ENCODE data around the gene NELFCD. TPM values are rescaled to one million over a fixed set of nuclear protein-coding genes. Genes with fewer than 3 reads are reported as not detected.

Gene NELFCD
- total RNA-seq, 1 experiment from 2014 or later: 144 TPM

DNA sequence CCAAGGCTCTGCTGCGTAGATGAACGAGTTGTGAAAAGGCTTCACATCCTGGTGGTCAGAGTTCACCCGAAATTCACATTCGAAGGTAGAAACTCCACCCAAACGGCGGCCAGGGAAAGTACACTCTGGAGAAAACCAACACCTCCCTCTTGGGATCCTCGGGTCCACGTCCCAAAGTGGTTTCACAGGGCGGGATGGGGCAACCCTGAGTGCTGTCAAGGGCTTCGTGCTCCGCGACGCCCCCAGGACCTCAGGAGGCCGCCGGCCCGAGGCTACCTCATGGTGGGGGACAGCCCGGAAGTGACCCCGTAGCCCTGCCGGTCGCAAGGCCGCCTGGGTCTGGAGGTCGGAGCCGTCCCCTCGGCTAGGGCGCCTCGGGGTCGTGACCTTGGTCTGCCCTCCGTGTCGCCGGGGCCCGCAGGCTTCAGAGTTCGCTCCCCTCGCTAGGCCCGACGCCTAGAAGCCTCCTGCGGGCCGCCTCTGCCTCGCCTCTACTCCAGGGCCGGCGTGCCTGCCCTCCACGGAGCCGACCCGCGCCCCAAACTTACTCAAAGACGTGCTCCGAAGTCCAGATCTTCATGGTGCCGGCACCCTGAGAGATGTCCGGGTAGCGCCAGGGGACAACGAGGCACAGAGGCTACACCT, 61.2 kb downstream of the NELFCD start, which contains the start of gene PRELID3B:
TSS of gene PRELID3B (minus strand) at position 636 of the 645 bp plus-strand sequence. CDS start at position 580, 56 bp downstream.
- ChIA-PET POLR2A (ENCODE audit: unreplicated experiment) (interaction anchor here (1.0 kb wide), 2 partner anchors 10 to 151 kb away, joined by 3 to 4 read pairs; partner anchors contain the start of gene ATP5F1E), CTCF (no interaction called here)
- peaks cover 4% of the 10 kb centered on the region for H3F3A ChIP-seq (ENCODE audit: low read length, unreplicated experiment)
- H2AFZ ChIP-seq (ENCODE audit: low read length): peak within 1 kb of the TSS; percentile 82
- peak within 1 kb of the TSS; percentile 72 for H3K4me3 ChIP-seq (ENCODE audit: low read length)
- no TSS peak for BruUV-seq (replicated peaks)
- ATAC-seq (peak; percentile 35), DNase-seq (peak; percentile 59)
- peak within 1 kb of the TSS; percentile 93 for H3K4me2 ChIP-seq (ENCODE audit: low read length)
- H3K79me2 ChIP-seq (ENCODE audit: low read length): peaks cover 54% of the 10 kb centered on the region
- H3K9me3 ChIP-seq (ENCODE audit: low read length): no peaks in the 10 kb centered on the region
- intact Hi-C loops (cut with micrococcal nuclease): loop anchor here (1.0 to 5.0 kb wide), 3 partner anchors 10 to 390 kb away; partner anchors contain the start of genes ATP5F1E, NELFCD and STX16
- peak within 1 kb of the TSS; percentile 87 for H3K27ac ChIP-seq (ENCODE audit: low read length)
- peaks cover 31% of the 10 kb centered on the region for H3K36me3 ChIP-seq (ENCODE audit: low read depth, low read length)
- H3K4me1 ChIP-seq (ENCODE audit: insufficient read depth, low read length): peaks cover 48% of the 10 kb centered on the region
- H3K9me2 ChIP-seq (replicated peaks; ENCODE audit: low read length): no peaks in the 10 kb centered on the region
- no peaks in the 10 kb centered on the region for H3K27me3 ChIP-seq (ENCODE audit: low read length)
- H3K9ac ChIP-seq (ENCODE audit: low read length): peak within 1 kb of the TSS; percentile 92
- peaks cover 33% of the 10 kb centered on the region for H4K20me1 ChIP-seq (ENCODE audit: low read length)
- TF ChIP-seq EZH2phosphoT487 (IDR thresholded peaks at IDR 0.05; ENCODE audit: borderline replicate concordance, low read length): no peak
- TF ChIP-seq, protein P1, sequence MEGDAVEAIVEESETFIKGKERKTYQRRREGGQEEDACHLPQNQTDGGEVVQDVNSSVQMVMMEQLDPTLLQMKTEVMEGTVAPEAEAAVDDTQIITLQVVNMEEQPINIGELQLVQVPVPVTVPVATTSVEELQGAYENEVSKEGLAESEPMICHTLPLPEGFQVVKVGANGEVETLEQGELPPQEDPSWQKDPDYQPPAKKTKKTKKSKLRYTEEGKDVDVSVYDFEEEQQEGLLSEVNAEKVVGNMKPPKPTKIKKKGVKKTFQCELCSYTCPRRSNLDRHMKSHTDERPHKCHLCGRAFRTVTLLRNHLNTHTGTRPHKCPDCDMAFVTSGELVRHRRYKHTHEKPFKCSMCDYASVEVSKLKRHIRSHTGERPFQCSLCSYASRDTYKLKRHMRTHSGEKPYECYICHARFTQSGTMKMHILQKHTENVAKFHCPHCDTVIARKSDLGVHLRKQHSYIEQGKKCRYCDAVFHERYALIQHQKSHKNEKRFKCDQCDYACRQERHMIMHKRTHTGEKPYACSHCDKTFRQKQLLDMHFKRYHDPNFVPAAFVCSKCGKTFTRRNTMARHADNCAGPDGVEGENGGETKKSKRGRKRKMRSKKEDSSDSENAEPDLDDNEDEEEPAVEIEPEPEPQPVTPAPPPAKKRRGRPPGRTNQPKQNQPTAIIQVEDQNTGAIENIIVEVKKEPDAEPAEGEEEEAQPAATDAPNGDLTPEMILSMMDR (conservative IDR thresholded peaks at IDR 0.05; ENCODE audit: low read depth, low read length): 0 out of 2 replicates have a peak, but pooled peaks have one; percentile 15
- no peak for TF ChIP-seq EZH2 (IDR thresholded peaks at IDR 0.05; ENCODE audit: low read length, unreplicated experiment)

DNA sequence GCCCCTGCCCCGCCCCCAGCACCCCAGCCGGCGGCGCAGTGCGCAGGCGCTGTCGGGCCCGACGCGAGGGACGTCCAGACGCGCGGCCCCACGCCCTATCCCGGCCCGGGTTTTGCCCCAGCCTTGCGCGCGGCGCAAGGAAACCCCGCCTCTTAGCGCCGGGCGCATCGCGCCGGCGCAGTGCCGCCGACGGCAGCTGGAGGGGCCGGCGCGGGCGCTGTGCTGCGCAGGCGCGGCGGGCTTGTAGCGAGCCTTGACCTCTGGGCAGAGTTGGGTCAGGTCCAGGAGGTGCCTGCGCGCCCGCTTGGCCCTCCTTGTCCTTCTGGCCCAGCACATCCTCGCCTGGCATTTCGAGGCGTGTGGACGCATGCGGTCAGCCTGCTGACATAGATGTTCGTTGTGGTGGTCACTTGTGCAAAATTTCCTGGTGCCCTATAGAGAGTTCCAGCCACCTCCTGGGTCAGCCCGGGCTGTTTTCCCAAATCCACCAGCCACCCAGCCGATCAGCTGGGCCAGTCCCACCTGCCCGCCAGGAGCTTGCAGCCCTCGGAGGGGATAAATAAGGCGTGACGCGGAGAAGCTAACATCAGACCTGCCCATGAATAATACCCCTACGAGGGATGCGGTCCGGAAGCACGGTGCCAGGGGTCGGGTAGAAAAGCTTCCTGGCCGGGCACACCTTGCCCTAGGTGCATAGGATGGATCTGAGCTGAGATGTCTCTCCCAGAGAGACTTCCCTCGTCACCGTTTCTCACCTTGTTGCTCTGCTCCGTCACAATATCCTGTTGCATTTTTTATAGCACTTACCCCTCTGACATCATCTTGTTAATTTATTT, 62.0 kb downstream of the NELFCD start:
- DNase-seq: peak; percentile 99
- H3F3A ChIP-seq (ENCODE audit: low read length, unreplicated experiment): peaks cover 4% of the 10 kb centered on the region
- H3K79me2 ChIP-seq (ENCODE audit: low read length): peaks cover 46% of the 10 kb centered on the region
- POLR2A ChIA-PET (ENCODE audit: unreplicated experiment): interaction anchor here (0.5 to 1.0 kb wide), 4 partner anchors 11 to 152 kb away, joined by 3 to 4 read pairs (median 4); partner anchors contain the start of gene ATP5F1E
- no peaks in the 10 kb centered on the region for H3K27me3 ChIP-seq (ENCODE audit: low read length)
- ATAC-seq: peak; percentile 93
- H3K4me2 ChIP-seq (ENCODE audit: low read length): peak overlapping the region; percentile 93
- H3K9ac ChIP-seq (ENCODE audit: low read length): peak overlapping the region; percentile 92
- peaks cover 55% of the 10 kb centered on the region for H3K4me1 ChIP-seq (ENCODE audit: insufficient read depth, low read length)
- H3K9me2 ChIP-seq (replicated peaks; ENCODE audit: low read length): no peaks in the 10 kb centered on the region
- H2AFZ ChIP-seq (ENCODE audit: low read length): peak overlapping the region; percentile 82
- BruUV-seq (replicated peaks): no TSS peak
- no peaks in the 10 kb centered on the region for H3K9me3 ChIP-seq (ENCODE audit: low read length)
- no peak for TF ChIP-seq EZH2 (IDR thresholded peaks at IDR 0.05; ENCODE audit: low read length, unreplicated experiment)
- TF ChIP-seq EZH2phosphoT487 (IDR thresholded peaks at IDR 0.05; ENCODE audit: borderline replicate concordance, low read length): no peak
- TF ChIP-seq, protein P1 (conservative IDR thresholded peaks at IDR 0.05; ENCODE audit: low read depth, low read length): no peak
- intact Hi-C loops (cut with micrococcal nuclease): loop anchor here (1.0 to 5.0 kb wide), 3 partner anchors 11 to 391 kb away; partner anchors contain the start of genes ATP5F1E, NELFCD and STX16
- H3K36me3 ChIP-seq (ENCODE audit: low read depth, low read length): peaks cover 23% of the 10 kb centered on the region; the same call in 1 of the 2 replicates
- H3K27ac ChIP-seq (ENCODE audit: low read length): peak overlapping the region; percentile 87
- CTCF ChIA-PET: no interaction called here
- peaks cover 33% of the 10 kb centered on the region for H4K20me1 ChIP-seq (ENCODE audit: low read length)
- H3K4me3 ChIP-seq (ENCODE audit: low read length): peak overlapping the region; percentile 72

Measured in PC-3 (cell line).